Gastroesophageal sphincter (tissue), 4 donors: ENCODE measurements around the gene ZNF160. TPM values are rescaled to one million over a fixed set of nuclear protein-coding genes. Genes with fewer than 3 reads are reported as not detected.

Experiments
- ATAC-seq: fragments of 150-250 bp; one replicate; pipeline ENCODE4 v1.9.1; 2016; ENCODE audit warnings: mild to moderate bottlenecking, moderate library complexity
- H3K27ac ChIP-seq, 4 donors: fragments of 200-600 bp; sonication (generic) in 3 of 4; 1 replicate in 3 of 4; 2 replicates in 1 of 4; pipeline ENCODE4 v1.5.1; 2016 to 2019
- H3K27me3 ChIP-seq: fragments of 200-600 bp; sonication (generic); one replicate; pipeline ENCODE4 v1.5.1; 2019
- H3K36me3 ChIP-seq, 2 donors: fragments of 200-600 bp; sonication (generic); one replicate each; pipeline ENCODE4 v1.5.1; 2019; ENCODE audit warnings: control low read depth in 1 of 2
- H3K4me1 ChIP-seq, 3 donors: fragments of 200-600 bp; sonication (generic); 1 replicate in 2 of 3; 2 replicates in 1 of 3; pipeline ENCODE4 v1.5.1; 2016 to 2019; ENCODE audit warnings: control low read depth in 2 of 3
- H3K4me3 ChIP-seq, 2 donors: fragments of 200-600 bp; sonication (generic); one replicate each; pipeline ENCODE4 v1.5.1; 2019; ENCODE audit warnings: mild to moderate bottlenecking in 1 of 2, moderate library complexity in 1 of 2
- H3K9me3 ChIP-seq, 3 donors: fragments of 200-600 bp; sonication (generic); one replicate each; pipeline ENCODE4 v1.5.1; 2017 to 2019; ENCODE audit warnings: control low read depth in 2 of 3
- CTCF ChIP-seq, 4 experiments: fragments of 200-600 bp in 2 of 4; fragments of 450-650 bp in 2 of 4; sonication (generic) in 1 of 4; IDR thresholded peaks; one replicate each; pipeline ENCODE4 v1.5.1; 2017 to 2019; ENCODE audit warnings: antibody characterized with exemption in 4 of 4, mild to moderate bottlenecking in 2 of 4, moderate library complexity in 2 of 4
- EP300 ChIP-seq: sonication (generic); formaldehyde crosslinking; IDR thresholded peaks from one replicate; pipeline ENCODE4 v1.6.1; 2017; ENCODE audit warnings: antibody characterized with exemption, mild to moderate bottlenecking
- POLR2A ChIP-seq, 2 donors: fragments of 450-650 bp; IDR thresholded peaks; one replicate each; pipeline ENCODE4 v1.6.1; 2017; ENCODE audit warnings: antibody characterized with exemption in 2 of 2, mild to moderate bottlenecking in 2 of 2, moderate library complexity in 1 of 2
- POLR2AphosphoS5 ChIP-seq: sonication (generic); formaldehyde crosslinking; IDR thresholded peaks from one replicate; pipeline ENCODE4 v1.6.1; 2017; ENCODE audit warnings: antibody characterized with exemption
- whole genome bisulfite sequencing, 2 donors: methylation state at CpG; one replicate each; pipeline ENCODE4 v1.1.5; 2018; ENCODE audit warnings: low coverage in 1 of 2; 5-methylcytosine and 5-hydroxymethylcytosine counted together
- total RNA-seq, 4 donors: library from RNA; depleted of rRNA; stranded (reverse); fragments of >200 nt; gene quantifications; one replicate each; pipeline ENCODE4 v1.1.0, GENCODE V29; 2016

ZNF160 gene
- total RNA-seq, 4 donors from 2014 or later, result 21.4 to 71.1 (median 31.7) TPM

- no peak for ATAC-seq
- H3K36me3 ChIP-seq, result peaks cover 0 to 22% of the 10 kb centered on the region in 2 donors
- H3K4me3 ChIP-seq, result no peak overlapping the region
- H3K4me1 ChIP-seq, result no peaks in the 10 kb centered on the region
- no peaks in the 10 kb centered on the region for H3K9me3 ChIP-seq
- no peak for TF ChIP-seq POLR2A (IDR thresholded peaks at IDR 0.05)
- TF ChIP-seq EP300, result no peak
- no peak for TF ChIP-seq CTCF (IDR thresholded peaks at IDR 0.05)
- TF ChIP-seq POLR2AphosphoS5, result no peak
- H3K27me3 ChIP-seq, result no peaks in the 10 kb centered on the region
- no peak overlapping the region for H3K27ac ChIP-seq
- 88% methylated on average over 6 to 7 of the region's 7 CpGs for WGBS, 2 donors
Measured at GRCh38 chr19:53123400-53123799, 20.2 kb upstream of the ZNF160 start.

GRCh38 chr19:53112286-53112685, 9.1 kb upstream of the ZNF160 start:
- TF ChIP-seq POLR2A (IDR thresholded peaks at IDR 0.05), result no peak
- no peak for TF ChIP-seq EP300
- TF ChIP-seq POLR2AphosphoS5, result no peak
- TF ChIP-seq CTCF (IDR thresholded peaks at IDR 0.05), result no peak
- 94 to 100% methylated on average over 1 to 2 of the region's 2 CpGs for WGBS, 2 donors
- Histone ChIP-seq H3K9me3 (peaks cover 0 to 14% (median 0%) of the 10 kb centered on the region in 3 donors), H3K36me3 (peaks cover 9 to 88% of the 10 kb centered on the region in 2 donors), H3K27ac (no peak overlapping the region), H3K27me3 (no peaks in the 10 kb centered on the region), H3K4me1 (no peaks in the 10 kb centered on the region), H3K4me3 (no peak overlapping the region)
- no peak for ATAC-seq

GRCh38 chr19:53109527-53109926, 6.3 kb upstream of the ZNF160 start:
- no peak overlapping the region for H3K4me3 ChIP-seq
- 80 to 95% methylated on average over 1 to 5 of the region's 5 CpGs for WGBS, 2 donors
- ATAC-seq, result no peak

GRCh38 chr19:53102756-53103233, 427 bp downstream of the ZNF160 start:
- peaks cover 0 to 37% (median 12%) of the 10 kb centered on the region in 3 donors for H3K4me1 ChIP-seq

More at GRCh38 chr19:53109527-53109926, 6.3 kb upstream of the ZNF160 start:
- H3K27me3 ChIP-seq, result no peaks in the 10 kb centered on the region
- TF ChIP-seq CTCF (IDR thresholded peaks at IDR 0.05) (no peak), POLR2AphosphoS5 (no peak), POLR2A (IDR thresholded peaks at IDR 0.05) (no peak), EP300 (no peak)
- H3K4me1 ChIP-seq, result no peaks in the 10 kb centered on the region
- H3K27ac ChIP-seq, result no peak overlapping the region
- peaks cover 6 to 61% of the 10 kb centered on the region in 2 donors for H3K36me3 ChIP-seq
- H3K9me3 ChIP-seq, result no peaks in the 10 kb centered on the region

More at GRCh38 chr19:53102756-53103233, 427 bp downstream of the ZNF160 start:
- H3K4me3 ChIP-seq, result peak overlapping the region; percentile 74 to 91
- H3K27me3 ChIP-seq, result no peaks in the 10 kb centered on the region
- WGBS, 2 donors, result 0 to 1% methylated on average over 15 to 26 of the region's 33 CpGs
- H3K27ac ChIP-seq, result peak overlapping the region; percentile 79 to 95 (median 94)
- no peaks in the 10 kb centered on the region for H3K9me3 ChIP-seq
- TF ChIP-seq POLR2A (IDR thresholded peaks at IDR 0.05) (no peak), EP300 (no peak), CTCF (IDR thresholded peaks at IDR 0.05) (no peak), POLR2AphosphoS5 (no peak)
- peak; percentile 16 for ATAC-seq
- peaks cover 0 to 20% of the 10 kb centered on the region in 2 donors for H3K36me3 ChIP-seq
